K562 (cell line): ENCODE data around the gene ZBTB16. TPM values are rescaled to one million over a fixed set of nuclear protein-coding genes. Genes with fewer than 3 reads are reported as not detected.

Experiments
- ATAC-seq: fragments of 200-7000 bp; cut with Tn5 transposase; 3 replicates; pipeline ENCODE4 v1.9.1; 2020; ENCODE audit warnings: moderate library complexity
- BruUV-seq: library from RNA; stranded (reverse); fragments of 400-500 nt; replicated peaks from 2 replicates; lab custom pipeline; 2021; lab: Mats Ljungman, UMichigan
- CTCF ChIA-PET: fragments of 300-600 bp; formaldehyde crosslinking; extraction: SDS; loops from one replicate; lab custom pipeline; 2021; ENCODE audit warnings: low intra/inter-chr PET ratio; lab: Yijun Ruan, JAX
- POLR2A ChIA-PET: fragments of 300-600, 350-650 bp; sonication (Branson Sonifier 250); formaldehyde crosslinking; extraction: SDS; loops from one replicate; lab custom pipeline; 2021; ENCODE audit warnings: antibody characterized with exemption, inconsistent platforms; lab: Yijun Ruan, JAX
- DNase-seq, 4 experiments: peaks; one replicate each; pipeline versions ENCODE4 v3.0.0 to v3.0.0-alpha.2; 2011 to 2018; ENCODE audit warnings: low spot score in 3 of 4, mixed read lengths in 3 of 4; ENCODE audit errors: extremely low read depth in 1 of 4
- FAIRE-seq: peaks from 2 replicates; lab custom pipeline; 2011; peaks lifted over from hg19 to GRCh38; lab: Jason Lieb, UNC
- H2AFZ ChIP-seq: 2 replicates; pipeline ENCODE4 v1.6.0; 2011; ENCODE audit warnings: low read depth, low read length, control low read depth, inconsistent platforms
- H3K27ac ChIP-seq: fragments of 200-600 bp; 3 replicates; pipeline ENCODE4 v1.8.0; 2011; ENCODE audit warnings: low read depth, mild to moderate bottlenecking, control low read depth, inconsistent platforms, low read length, moderate library complexity, mixed read lengths; ENCODE audit errors: extremely low read depth
- H3K27me3 ChIP-seq, 2 experiments: fragments of 300-600 bp in 1 of 2; 2 replicates in 1 of 2; 3 replicates in 1 of 2; pipeline versions ENCODE4 v1.6.0 to v1.8.0; 2011; ENCODE audit warnings: inconsistent platforms in 2 of 2, low read length in 2 of 2, mild to moderate bottlenecking in 1 of 2, mixed read lengths in 1 of 2, moderate library complexity in 1 of 2; ENCODE audit not compliant: control insufficient read depth in 2 of 2, insufficient read depth in 2 of 2
- H3K36me3 ChIP-seq: fragments of 300-600 bp; 3 replicates; pipeline ENCODE4 v1.8.0; 2011; ENCODE audit warnings: mild to moderate bottlenecking, low read length, inconsistent platforms; ENCODE audit not compliant: control insufficient read depth, insufficient read depth
- H3K4me1 ChIP-seq, 2 experiments: fragments of 200-600 bp in 1 of 2; replicated peaks in 1 of 2; 2 replicates in 1 of 2; 3 replicates in 1 of 2; pipeline versions ENCODE4 v1.5.1 to v1.8.0; 2011; ENCODE audit warnings: inconsistent platforms in 2 of 2, low read length in 2 of 2, mild to moderate bottlenecking in 1 of 2, mixed read lengths in 1 of 2, moderate library complexity in 1 of 2; ENCODE audit not compliant: control insufficient read depth in 2 of 2, insufficient read depth in 2 of 2
- H3K4me2 ChIP-seq: 2 replicates; pipeline ENCODE4 v1.6.1; 2011; ENCODE audit warnings: low read length, control low read depth, inconsistent platforms, mixed read lengths; ENCODE audit not compliant: insufficient read depth
- H3K4me3 ChIP-seq: fragments of 200-600 bp; sonication (generic), shearing (Covaris generic); 2 replicates; pipeline ENCODE4 v1.5.1; 2016; ENCODE audit warnings: control low read depth, inconsistent platforms
- H3K79me2 ChIP-seq: fragments of 200-600 bp; 3 replicates; pipeline ENCODE4 v1.8.0; 2011; ENCODE audit warnings: low read length, inconsistent platforms; ENCODE audit not compliant: control insufficient read depth, insufficient read depth
- H3K9ac ChIP-seq, 2 experiments: 2 replicates each; pipeline versions ENCODE4 v1.6.0 to v1.6.1; 2011; ENCODE audit warnings: low read depth in 2 of 2, low read length in 2 of 2, control low read depth in 1 of 2, inconsistent platforms in 1 of 2, mild to moderate bottlenecking in 1 of 2, mixed read lengths in 1 of 2; ENCODE audit not compliant: insufficient read depth in 1 of 2
- H3K9me1 ChIP-seq: one replicate; pipeline ENCODE4 v1.6.0; 2011; ENCODE audit warnings: inconsistent platforms, mild to moderate bottlenecking, low read length, moderate library complexity; ENCODE audit not compliant: control insufficient read depth, insufficient read depth
- H3K9me3 ChIP-seq: replicated peaks from 2 replicates; pipeline ENCODE4 v1.5.1; 2011; ENCODE audit warnings: low read depth, low read length, inconsistent platforms; ENCODE audit not compliant: control insufficient read depth, insufficient read depth
- H4K20me1 ChIP-seq: replicated peaks from 2 replicates; pipeline ENCODE4 v1.6.1; 2011; ENCODE audit warnings: low read length, inconsistent platforms, mixed read lengths; ENCODE audit not compliant: control insufficient read depth, insufficient read depth
- KAT2B ChIP-seq: IDR thresholded peaks from one replicate; pipeline ENCODE4 v1.6.1; 2012; ENCODE audit warnings: low read depth, mild to moderate bottlenecking, control low read depth, inconsistent platforms, low read length, moderate library complexity
- MXD1 ChIP-seq: fragments of 250-450 bp; sonication (Bioruptor Pico); IDR thresholded peaks from 2 replicates; pipeline ENCODE4 v1.8.0; 2021; ENCODE audit warnings: borderline replicate concordance, mild to moderate bottlenecking, moderate library complexity; ENCODE audit not compliant: poor library complexity, severe bottlenecking
- NRF1 ChIP-seq, 2 experiments: fragments of 450-650 bp; IDR thresholded peaks in 1 of 2; conservative IDR thresholded peaks in 1 of 2; 2 replicates each; pipeline ENCODE4 v1.6.1; 2014; ENCODE audit warnings: mild to moderate bottlenecking in 2 of 2
- ZC3H8 ChIP-seq: fragments of 450-650 bp; IDR thresholded peaks from 2 replicates; pipeline ENCODE4 v1.6.1; 2017
- ZFP30 ChIP-seq: fragments of 250-450 bp; sonication (Bioruptor Pico); IDR thresholded peaks from 2 replicates; pipeline ENCODE4 v1.8.0; 2022; ENCODE audit warnings: moderate library complexity, mild to moderate bottlenecking, inconsistent platforms, borderline replicate concordance
- ZNF696 ChIP-seq: fragments of 250-450 bp; sonication (Bioruptor Pico); conservative IDR thresholded peaks from 2 replicates; pipeline ENCODE4 v1.4.0; 2020; ENCODE audit warnings: mild to moderate bottlenecking, moderate library complexity
- ZNF780A ChIP-seq: fragments of 250-450 bp; sonication (Bioruptor Pico); IDR thresholded peaks from 2 replicates; pipeline ENCODE4 v1.5.0; 2021; ENCODE audit warnings: mild to moderate bottlenecking
- WGBS: fragments of 100-300 bp; shearing (Covaris generic); methylation state at CpG from one replicate; pipeline ENCODE4 v1.1.6; 2016; ENCODE audit warnings: low coverage, mixed read lengths; ENCODE audit not compliant: insufficient coverage; ENCODE audit errors: missing lambda C conversion rate; 5-methylcytosine and 5-hydroxymethylcytosine counted together
- in situ Hi-C: fragments of 300-500 bp; cut with MboI; formaldehyde crosslinking; loops from 4 replicates; pipeline ENCODE4 v1.15.0; 2018; ENCODE audit warnings: inconsistent platforms, mixed read lengths
- intact Hi-C: fragments of 100-400 bp; cut with micrococcal nuclease; formaldehyde crosslinking; loops from 2 replicates; pipeline ENCODE4 v1.14.2; 2022
- polyA plus RNA-seq, 8 experiments: library from polyadenylated mRNA; depleted of rRNA in 4 of 8; stranded (reverse) in 5 of 8; unstranded in 3 of 8; fragments of >200 nt; fragmentation: Nextera tagmentation in 2 of 8; fragmentation: Illumina TruSeq in 1 of 8; extraction: Ambion mirVana in 2 of 8; extraction: Trizol in 1 of 8; gene quantifications; 2 replicates each; pipeline versions ENCODE4 v1.2.1 to v1.2.3, GENCODE V29; 2011 to 2014; ENCODE audit warnings: inconsistent platforms in 1 of 8, missing spikeins in 1 of 8
- total RNA-seq, 7 experiments: library from RNA; depleted of rRNA in 6 of 7; stranded (reverse); fragments of >200 nt in 6 of 7; fragmentation: Illumina TruSeq in 2 of 7; extraction: Trizol in 2 of 7; gene quantifications; 2 replicates each; pipeline versions ENCODE4 v1.2.1 to v1.2.3, GENCODE V29; 2011 to 2021; ENCODE audit warnings: low replicate concordance in 1 of 7

Gene ZBTB16
- total and polyA plus RNA-seq, 9 of the 15 experiments (the other 6 are each of a cell fraction or from before 2014, with no cell fraction given) = 0.06 to 0.40 (median 0.24) TPM; not detected in 4

GRCh38 chr11:114073828-114074381 is 14.4 kb downstream of the ZBTB16 start:
- TF ChIP-seq KAT2B (no peak), ZNF780A (CRISPR knock-in tag) (no peak), ZNF696 (no peak), MXD1 (no peak), ZFP30 (CRISPR knock-in tag) (no peak), NRF1 (conservative IDR thresholded peaks at IDR 0.05 in 1 of 2, IDR thresholded peaks at IDR 0.05 in 1 of 2) (no peak), ZC3H8 (no peak)
- POLR2A ChIA-PET = no interaction called here
- DNase-seq (no peak), FAIRE-seq (no peak), ATAC-seq (no peak)
- intact Hi-C loops = no loop called here
- CTCF ChIA-PET = no interaction called here
- no peaks in the 10 kb centered on the region; the same call in 1 of the 2 replicates for H4K20me1 ChIP-seq
- in situ Hi-C loops = no loop called here
- peaks cover 0 to 7% of the 10 kb centered on the region in 2 experiments; a peak in 3 of 5 replicates for H3K4me1 ChIP-seq
- 26% methylated on average over 11 of the region's 11 CpGs for WGBS
- H3K9ac ChIP-seq = no peak overlapping the region
- peaks cover 36 to 69% of the 10 kb centered on the region in 2 experiments for H3K27me3 ChIP-seq
- no peak overlapping the region for H2AFZ ChIP-seq
- no peaks in the 10 kb centered on the region for H3K79me2 ChIP-seq
- H3K27ac ChIP-seq = no peak overlapping the region
- no TSS peak for BruUV-seq
- H3K4me3 ChIP-seq = no peak overlapping the region
- H3K4me2 ChIP-seq = no peak overlapping the region
- H3K9me1 ChIP-seq = no peaks in the 10 kb centered on the region
- no peaks in the 10 kb centered on the region for H3K36me3 ChIP-seq
- H3K9me3 ChIP-seq = no peaks in the 10 kb centered on the region
